Adrenal gland (tissue), 12 donors: ENCODE results near the gene SYTL3. TPM values are rescaled to one million over a fixed set of nuclear protein-coding genes. Genes with fewer than 3 reads are reported as not detected.

ENCODE experiments used
- DNase-seq, 7 donors: peaks; one replicate each; pipeline ENCODE4 v3.0.0-alpha.2; 2019 to 2020
- H3K27ac ChIP-seq, 5 donors: fragments of 200-600 bp; sonication (generic) in 4 of 5; 1 replicate in 3 of 5; 2 replicates in 2 of 5; pipeline versions ENCODE4 v1.5.1 to v1.8.0; 2016 to 2020; ENCODE audit warnings: mild to moderate bottlenecking in 1 of 5
- H3K27me3 ChIP-seq: fragments of 200-600 bp; 2 replicates; pipeline ENCODE4 v1.8.0; 2021
- H3K36me3 ChIP-seq, 2 donors: fragments of 200-600 bp; replicated peaks in 1 of 2; 1 replicate in 1 of 2; 2 replicates in 1 of 2; pipeline versions ENCODE4 v1.5.1 to v1.8.0; 2018 to 2022
- H3K4me1 ChIP-seq, 2 donors: fragments of 200-600 bp; replicated peaks in 1 of 2; 1 replicate in 1 of 2; 2 replicates in 1 of 2; pipeline versions ENCODE4 v1.5.1 to v1.8.0; 2018 to 2021
- H3K4me3 ChIP-seq, 4 donors: fragments of 200-600 bp; sonication (generic) in 3 of 4; one replicate each; pipeline ENCODE4 v1.5.1; 2016 to 2018
- H3K9me3 ChIP-seq, 3 donors: fragments of 200-600 bp; sonication (generic) in 1 of 3; replicated peaks in 1 of 3; 1 replicate in 2 of 3; 2 replicates in 1 of 3; pipeline versions ENCODE4 v1.5.1 to v1.8.0; 2016 to 2021
- POLR2A ChIP-seq, 2 donors: fragments of 450-650 bp; IDR thresholded peaks; one replicate each; pipeline ENCODE4 v1.6.1; 2017; ENCODE audit warnings: antibody characterized with exemption in 2 of 2, mild to moderate bottlenecking in 2 of 2, moderate library complexity in 1 of 2
- WGBS, 4 donors: extraction: QIAGEN DNeasy Blood & Tissue Kit in 2 of 4; methylation state at CpG; one replicate each; pipeline versions ENCODE4 v1.1.5 to v1.1.7; 2013 to 2017; 5-methylcytosine and 5-hydroxymethylcytosine counted together
- intact Hi-C, 2 donors: fragments of 100-400 bp; cut with DNase I; formaldehyde crosslinking; loops; one replicate each; pipeline versions ENCODE4 v1.14.1 to v1.15.0; 2022 to 2023
- polyA plus RNA-seq, 3 donors: library from polyadenylated mRNA; stranded (reverse); fragments of 200-250 nt in 2 of 3; fragments of 350-450 nt in 1 of 3; fragmentation: Illumina TruSeq in 1 of 3; extraction: RNeasy Lipid Tissue Mini Kit (QIAGEN cat#74804) in 1 of 3; gene quantifications; one replicate each; pipeline ENCODE4 v1.2.3, GENCODE V29; 2013 to 2014
- total RNA-seq, 9 donors: library from RNA; depleted of rRNA in 4 of 9; stranded (reverse); fragments of >200 nt in 4 of 9; fragments of 120-200 nt in 1 of 9; fragmentation: NEBNext Ultra II Directional in 1 of 9; extraction: Animal tissue kit (Norgen Biotek cat#: 25700) in 1 of 9; gene quantifications; one replicate each; pipeline versions ENCODE4 v1.1.0 to v1.2.4, GENCODE V29; 2013 to 2023
- TF ChIP-seq, protein P1 (sequence below), 6 experiments: fragments of 450-650 bp in 4 of 6; fragments of 200-600 bp in 2 of 6; sonication (generic) in 1 of 6; IDR thresholded peaks; 1 replicate in 5 of 6; 2 replicates in 1 of 6; pipeline versions ENCODE4 v1.5.1 to v1.8.0; 2016 to 2021; ENCODE audit warnings: antibody characterized with exemption in 6 of 6, mild to moderate bottlenecking in 2 of 6, moderate library complexity in 1 of 6
- donor health status: healthy with polysubstance abuse.
- donor health status: Bipolar disorder and iron deficiency.
- donor health status: DM: yes; HTN: yes; CAD: no.
- donor health status: DM: no; HTN: no; CAD: no.
- donor health status: DM: no; HTN: no; CAD: no.
- donor health status: DM: yes; HTN: yes; CAD: no.

The SYTL3 gene
- total and polyA plus RNA-seq, 12 donors, result 0.94 to 3.9 (median 2.1) TPM

DNA sequence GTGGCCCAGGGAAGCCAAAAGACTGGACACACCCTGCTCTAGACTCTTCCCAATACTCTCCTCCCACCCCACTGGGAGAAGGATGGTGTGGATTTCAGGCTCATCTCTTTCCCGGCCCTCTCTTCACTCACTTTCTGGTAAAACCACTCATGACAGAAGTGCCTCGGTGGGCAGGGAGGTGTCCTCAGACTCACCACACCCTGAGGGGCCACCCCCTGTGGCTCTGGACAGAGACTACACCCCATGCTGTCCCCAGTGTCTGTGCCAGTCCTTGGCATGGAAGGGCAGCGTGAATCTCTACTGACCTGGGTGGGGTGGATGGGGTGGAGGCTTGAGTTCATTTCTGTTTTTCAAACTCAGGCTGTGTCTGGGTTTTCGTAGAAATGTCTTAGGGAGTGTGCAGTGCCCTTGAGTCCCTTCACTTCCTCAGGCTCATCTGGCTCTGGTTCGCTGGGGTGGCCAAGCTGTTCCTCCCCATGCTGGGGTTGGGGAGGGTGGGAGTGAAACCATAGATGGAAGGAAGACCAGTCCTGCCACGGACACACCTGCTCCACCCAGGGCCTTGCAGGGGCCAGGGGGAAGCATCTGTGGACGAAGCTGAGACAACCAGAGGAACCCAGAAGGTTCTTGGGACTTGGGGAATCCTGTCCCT, 110.2 kb downstream of the SYTL3 start:
- H3K36me3 ChIP-seq, result peaks cover 0 to 10% of the 10 kb centered on the region in 2 donors
- TF ChIP-seq POLR2A (IDR thresholded peaks at IDR 0.05), result no peak
- TF ChIP-seq, protein P1, sequence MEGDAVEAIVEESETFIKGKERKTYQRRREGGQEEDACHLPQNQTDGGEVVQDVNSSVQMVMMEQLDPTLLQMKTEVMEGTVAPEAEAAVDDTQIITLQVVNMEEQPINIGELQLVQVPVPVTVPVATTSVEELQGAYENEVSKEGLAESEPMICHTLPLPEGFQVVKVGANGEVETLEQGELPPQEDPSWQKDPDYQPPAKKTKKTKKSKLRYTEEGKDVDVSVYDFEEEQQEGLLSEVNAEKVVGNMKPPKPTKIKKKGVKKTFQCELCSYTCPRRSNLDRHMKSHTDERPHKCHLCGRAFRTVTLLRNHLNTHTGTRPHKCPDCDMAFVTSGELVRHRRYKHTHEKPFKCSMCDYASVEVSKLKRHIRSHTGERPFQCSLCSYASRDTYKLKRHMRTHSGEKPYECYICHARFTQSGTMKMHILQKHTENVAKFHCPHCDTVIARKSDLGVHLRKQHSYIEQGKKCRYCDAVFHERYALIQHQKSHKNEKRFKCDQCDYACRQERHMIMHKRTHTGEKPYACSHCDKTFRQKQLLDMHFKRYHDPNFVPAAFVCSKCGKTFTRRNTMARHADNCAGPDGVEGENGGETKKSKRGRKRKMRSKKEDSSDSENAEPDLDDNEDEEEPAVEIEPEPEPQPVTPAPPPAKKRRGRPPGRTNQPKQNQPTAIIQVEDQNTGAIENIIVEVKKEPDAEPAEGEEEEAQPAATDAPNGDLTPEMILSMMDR (IDR thresholded peaks at IDR 0.05), result no peak
- H3K9me3 ChIP-seq, result no peaks in the 10 kb centered on the region
- 85 to 91% (median 88%) methylated on average over 5 to 7 of the region's 7 CpGs for WGBS, 4 donors
- H3K4me1 ChIP-seq, result peaks cover 10 to 14% of the 10 kb centered on the region in 2 donors
- DNase-seq, result peak in 1 of 7 donors; percentile 37
- intact Hi-C loops, result no loop called here
- H3K4me3 ChIP-seq, result no peak overlapping the region
- H3K27ac ChIP-seq, result no peak overlapping the region
- H3K27me3 ChIP-seq, result no peaks in the 10 kb centered on the region

DNA sequence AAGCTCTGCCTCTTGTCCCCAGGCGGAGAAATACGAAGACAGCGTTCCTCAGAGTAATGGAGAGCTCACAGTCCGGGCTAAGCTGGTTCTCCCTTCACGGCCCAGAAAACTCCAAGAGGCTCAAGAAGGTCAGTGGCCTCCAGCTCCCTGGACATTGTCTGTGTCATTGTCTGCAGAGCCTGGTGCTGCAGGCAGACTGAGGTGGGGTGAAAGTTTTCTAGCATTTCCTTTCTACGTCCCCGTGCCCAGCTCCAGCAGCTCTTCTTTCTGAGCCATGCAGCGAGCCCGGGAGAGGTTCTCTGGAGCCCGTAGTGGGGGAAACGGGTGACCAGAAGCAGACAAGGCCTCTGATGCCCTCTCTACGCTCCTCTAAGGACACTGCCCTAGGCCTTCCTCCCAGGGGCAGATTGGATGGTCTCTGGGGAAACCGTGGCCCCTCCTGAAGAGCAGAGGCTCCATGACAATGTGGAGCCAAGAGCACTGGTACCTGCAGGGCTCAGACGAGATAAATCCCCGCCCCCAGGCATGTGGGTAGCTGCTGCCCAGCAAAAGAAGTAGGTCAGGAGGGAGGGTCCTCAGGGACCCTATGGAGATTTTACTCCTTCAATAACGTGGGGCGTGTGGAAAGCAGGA, 110.9 kb downstream of the SYTL3 start:
- 81 to 87% (median 84%) methylated on average over 13 to 17 of the region's 17 CpGs for WGBS, 4 donors
- DNase-seq, result no peak
- H3K4me1 ChIP-seq, result peaks cover 10 to 15% of the 10 kb centered on the region in 2 donors
- H3K4me3 ChIP-seq, result no peak overlapping the region
- no peaks in the 10 kb centered on the region for H3K9me3 ChIP-seq
- no peak overlapping the region for H3K27ac ChIP-seq
- H3K36me3 ChIP-seq, result peaks cover 0 to 16% of the 10 kb centered on the region in 2 donors
- intact Hi-C loops, result no loop called here
- TF ChIP-seq, protein P1 (IDR thresholded peaks at IDR 0.05), result no peak
- no peak for TF ChIP-seq POLR2A (IDR thresholded peaks at IDR 0.05)
- no peaks in the 10 kb centered on the region for H3K27me3 ChIP-seq

DNA sequence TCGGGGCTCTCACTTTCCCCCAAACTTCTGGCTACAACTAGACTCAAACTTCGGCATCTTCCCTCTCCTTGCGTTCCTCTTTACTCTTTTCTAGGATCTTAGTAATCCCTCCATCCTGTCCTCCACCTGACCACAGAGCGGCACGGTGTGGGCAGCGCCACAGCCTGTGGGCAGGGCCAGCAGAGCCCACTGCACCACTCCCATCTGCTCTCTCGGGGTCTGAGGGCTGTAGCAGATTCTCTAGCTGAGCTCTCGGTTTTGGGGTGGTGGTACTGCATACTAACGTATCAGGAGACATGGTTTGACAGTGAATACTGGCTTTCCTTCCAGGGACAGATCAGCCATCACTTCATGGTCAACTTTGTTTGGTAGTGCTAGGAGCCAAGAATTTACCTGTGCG, 111.9 kb downstream of the SYTL3 start:
- Histone ChIP-seq H3K4me1 (peaks cover 10 to 19% of the 10 kb centered on the region in 2 donors), H3K4me3 (no peak overlapping the region), H3K27ac (no peak overlapping the region), H3K9me3 (no peaks in the 10 kb centered on the region), H3K27me3 (no peaks in the 10 kb centered on the region), H3K36me3 (peaks cover 0 to 25% of the 10 kb centered on the region in 2 donors)
- DNase-seq, result peak in 1 of 7 donors; percentile 9
- intact Hi-C loops, result no loop called here
- WGBS, 4 donors, result 90 to 97% (median 94%) methylated on average over 10 of the region's 10 CpGs
- no peak for TF ChIP-seq POLR2A (IDR thresholded peaks at IDR 0.05)
- TF ChIP-seq, protein P1 (IDR thresholded peaks at IDR 0.05), result no peak

DNA sequence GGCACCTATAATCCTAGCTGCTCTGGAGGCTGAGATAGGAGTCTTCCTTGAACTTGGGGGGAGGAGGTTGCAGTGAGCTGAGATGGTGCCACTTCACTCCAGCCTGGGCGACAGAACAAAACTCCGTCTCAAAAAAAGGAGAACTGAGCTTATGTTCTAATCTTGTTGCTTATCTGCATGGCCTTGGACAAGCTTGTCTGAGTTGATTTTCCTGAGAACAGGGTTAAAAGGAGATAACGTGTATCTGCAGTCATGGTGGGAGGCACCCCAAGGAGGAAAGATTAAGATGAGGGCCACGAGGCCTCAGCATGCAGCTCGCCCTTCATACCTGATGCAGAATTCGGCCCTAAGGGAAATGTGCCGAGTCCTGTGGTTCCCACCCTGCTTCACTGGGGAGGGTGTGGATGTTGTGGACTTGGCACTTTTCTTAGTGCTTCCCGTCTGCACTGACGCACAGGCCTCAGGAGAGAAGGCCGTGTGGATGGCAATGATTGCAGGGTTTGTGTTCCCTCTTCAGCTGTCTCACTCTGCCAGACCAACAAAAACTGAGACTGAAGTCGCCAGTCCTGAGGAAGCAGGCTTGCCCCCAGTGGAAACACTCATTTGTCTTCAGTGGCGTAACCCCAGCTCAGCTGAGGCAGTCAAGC, 113.1 kb downstream of the SYTL3 start:
- intact Hi-C loops, result no loop called here
- H3K36me3 ChIP-seq, result peaks cover 0 to 37% of the 10 kb centered on the region in 2 donors
- WGBS, 4 donors, result 40 to 56% (median 51%) methylated on average over 9 to 12 of the region's 12 CpGs
- no peak for TF ChIP-seq POLR2A (IDR thresholded peaks at IDR 0.05)
- H3K4me3 ChIP-seq, result no peak overlapping the region
- H3K27me3 ChIP-seq, result no peaks in the 10 kb centered on the region
- H3K4me1 ChIP-seq, result peaks cover 10 to 19% of the 10 kb centered on the region in 2 donors
- DNase-seq, result peak in 5 of 7 donors; percentile 46 to 74 (median 69)
- no peaks in the 10 kb centered on the region for H3K9me3 ChIP-seq
- peak overlapping the region in 3 of 5 donors; percentile 57 to 74 (median 72) for H3K27ac ChIP-seq
